K562 (cell line): ENCODE measurements around the gene TEPSIN. TPM values are rescaled to one million over a fixed set of nuclear protein-coding genes. Genes with fewer than 3 reads are reported as not detected.
A peak's percentile ranks its signal among the peaks of the same experiment; 100 is the strongest.

Source experiments
- ATAC-seq: fragments of 200-7000 bp; cut with Tn5 transposase; 3 replicates; pipeline ENCODE4 v1.9.1; 2020; ENCODE audit warnings: moderate library complexity
- BruUV-seq: library from RNA; stranded (reverse); fragments of 400-500 nt; replicated peaks from 2 replicates; lab custom pipeline; 2021; lab: Mats Ljungman, UMichigan
- CTCF ChIA-PET: fragments of 300-600 bp; formaldehyde crosslinking; extraction: SDS; loops from one replicate; lab custom pipeline; 2021; ENCODE audit warnings: low intra/inter-chr PET ratio; lab: Yijun Ruan, JAX
- POLR2A ChIA-PET: fragments of 300-600, 350-650 bp; sonication (Branson Sonifier 250); formaldehyde crosslinking; extraction: SDS; loops from one replicate; lab custom pipeline; 2021; ENCODE audit warnings: antibody characterized with exemption, inconsistent platforms; lab: Yijun Ruan, JAX
- DNase-seq, 4 experiments: peaks; one replicate each; pipeline versions ENCODE4 v3.0.0 to v3.0.0-alpha.2; 2011 to 2018; ENCODE audit warnings: low spot score in 3 of 4, mixed read lengths in 3 of 4; ENCODE audit errors: extremely low read depth in 1 of 4
- FAIRE-seq: peaks from 2 replicates; lab custom pipeline; 2011; peaks lifted over from hg19 to GRCh38; lab: Jason Lieb, UNC
- H2AFZ ChIP-seq: 2 replicates; pipeline ENCODE4 v1.6.0; 2011; ENCODE audit warnings: low read depth, low read length, control low read depth, inconsistent platforms
- H3K27ac ChIP-seq: fragments of 200-600 bp; 3 replicates; pipeline ENCODE4 v1.8.0; 2011; ENCODE audit warnings: low read depth, mild to moderate bottlenecking, control low read depth, inconsistent platforms, low read length, moderate library complexity, mixed read lengths; ENCODE audit errors: extremely low read depth
- H3K27me3 ChIP-seq, 2 experiments: fragments of 300-600 bp in 1 of 2; 2 replicates in 1 of 2; 3 replicates in 1 of 2; pipeline versions ENCODE4 v1.6.0 to v1.8.0; 2011; ENCODE audit warnings: inconsistent platforms in 2 of 2, low read length in 2 of 2, mild to moderate bottlenecking in 1 of 2, mixed read lengths in 1 of 2, moderate library complexity in 1 of 2; ENCODE audit not compliant: control insufficient read depth in 2 of 2, insufficient read depth in 2 of 2
- H3K36me3 ChIP-seq: fragments of 300-600 bp; 3 replicates; pipeline ENCODE4 v1.8.0; 2011; ENCODE audit warnings: mild to moderate bottlenecking, low read length, inconsistent platforms; ENCODE audit not compliant: control insufficient read depth, insufficient read depth
- H3K4me1 ChIP-seq, 2 experiments: fragments of 200-600 bp in 1 of 2; replicated peaks in 1 of 2; 2 replicates in 1 of 2; 3 replicates in 1 of 2; pipeline versions ENCODE4 v1.5.1 to v1.8.0; 2011; ENCODE audit warnings: inconsistent platforms in 2 of 2, low read length in 2 of 2, mild to moderate bottlenecking in 1 of 2, mixed read lengths in 1 of 2, moderate library complexity in 1 of 2; ENCODE audit not compliant: control insufficient read depth in 2 of 2, insufficient read depth in 2 of 2
- H3K4me2 ChIP-seq: 2 replicates; pipeline ENCODE4 v1.6.1; 2011; ENCODE audit warnings: low read length, control low read depth, inconsistent platforms, mixed read lengths; ENCODE audit not compliant: insufficient read depth
- H3K4me3 ChIP-seq: fragments of 200-600 bp; sonication (generic), shearing (Covaris generic); 2 replicates; pipeline ENCODE4 v1.5.1; 2016; ENCODE audit warnings: control low read depth, inconsistent platforms
- H3K79me2 ChIP-seq: fragments of 200-600 bp; 3 replicates; pipeline ENCODE4 v1.8.0; 2011; ENCODE audit warnings: low read length, inconsistent platforms; ENCODE audit not compliant: control insufficient read depth, insufficient read depth
- H3K9ac ChIP-seq, 2 experiments: 2 replicates each; pipeline versions ENCODE4 v1.6.0 to v1.6.1; 2011; ENCODE audit warnings: low read depth in 2 of 2, low read length in 2 of 2, control low read depth in 1 of 2, inconsistent platforms in 1 of 2, mild to moderate bottlenecking in 1 of 2, mixed read lengths in 1 of 2; ENCODE audit not compliant: insufficient read depth in 1 of 2
- H3K9me1 ChIP-seq: one replicate; pipeline ENCODE4 v1.6.0; 2011; ENCODE audit warnings: inconsistent platforms, mild to moderate bottlenecking, low read length, moderate library complexity; ENCODE audit not compliant: control insufficient read depth, insufficient read depth
- H3K9me3 ChIP-seq: replicated peaks from 2 replicates; pipeline ENCODE4 v1.5.1; 2011; ENCODE audit warnings: low read depth, low read length, inconsistent platforms; ENCODE audit not compliant: control insufficient read depth, insufficient read depth
- H4K20me1 ChIP-seq: replicated peaks from 2 replicates; pipeline ENCODE4 v1.6.1; 2011; ENCODE audit warnings: low read length, inconsistent platforms, mixed read lengths; ENCODE audit not compliant: control insufficient read depth, insufficient read depth
- ARNT ChIP-seq, 2 experiments: fragments of 450-650 bp; IDR thresholded peaks; 2 replicates each; pipeline ENCODE4 v1.6.1; 2016; ENCODE audit warnings: mild to moderate bottlenecking in 1 of 2
- BRD4 ChIP-seq: fragments of 200-600 bp; sonication (generic); IDR thresholded peaks from 2 replicates; pipeline ENCODE4 v1.6.1; 2017; ENCODE audit warnings: inconsistent platforms
- CC2D1A ChIP-seq: fragments of 450-650 bp; IDR thresholded peaks from 2 replicates; pipeline ENCODE4 v1.6.1; 2017; ENCODE audit warnings: mild to moderate bottlenecking
- FIP1L1 ChIP-seq: fragments of 200-400 bp; formaldehyde crosslinking; IDR thresholded peaks from 2 replicates; pipeline ENCODE4 v1.6.1; 2018; ENCODE audit warnings: mild to moderate bottlenecking, low read depth, low read length; ENCODE audit not compliant: poor library complexity, severe bottlenecking
- FOXA1 ChIP-seq: fragments of 450-650 bp; IDR thresholded peaks from 2 replicates; pipeline ENCODE4 v1.6.1; 2016; ENCODE audit warnings: mild to moderate bottlenecking, borderline replicate concordance
- HDAC1 ChIP-seq, 2 experiments: fragments of 450-650 bp; IDR thresholded peaks; 2 replicates each; pipeline ENCODE4 v1.6.1; 2016 to 2017; ENCODE audit warnings: inconsistent platforms in 1 of 2, mild to moderate bottlenecking in 1 of 2, moderate library complexity in 1 of 2
- HNRNPL ChIP-seq: fragments of 200-400 bp; formaldehyde crosslinking; IDR thresholded peaks from 2 replicates; pipeline ENCODE4 v1.6.1; 2017; ENCODE audit warnings: low read depth, mild to moderate bottlenecking, low read length
- HOXB6 ChIP-seq: fragments of 250-450 bp; sonication (Bioruptor Pico); IDR thresholded peaks from 2 replicates; pipeline ENCODE4 v1.5.1; 2022; ENCODE audit warnings: mild to moderate bottlenecking, borderline replicate concordance
- MAX ChIP-seq: sonication (generic); formaldehyde crosslinking; IDR thresholded peaks from 2 replicates; pipeline ENCODE4 v1.9.0; 2022; ENCODE audit warnings: mild to moderate bottlenecking, missing genetic modification reagents
- MYBL2 ChIP-seq, 2 experiments: fragments of 450-650 bp in 1 of 2; sonication (generic) in 1 of 2; formaldehyde crosslinking in 1 of 2; IDR thresholded peaks; 2 replicates each; pipeline versions ENCODE4 v1.6.1 to v1.8.1; 2017 to 2022; ENCODE audit warnings: borderline replicate concordance in 1 of 2, inconsistent platforms in 1 of 2, low read depth in 1 of 2, mild to moderate bottlenecking in 1 of 2, missing genetic modification reagents in 1 of 2, moderate library complexity in 1 of 2
- PML ChIP-seq: IDR thresholded peaks from 2 replicates; pipeline ENCODE4 v1.6.1; 2012; ENCODE audit warnings: low read length, inconsistent platforms
- RBFOX2 ChIP-seq: fragments of 200-400 bp; formaldehyde crosslinking; IDR thresholded peaks from 2 replicates; pipeline ENCODE4 v1.6.1; 2017; ENCODE audit warnings: low read depth, mild to moderate bottlenecking, low read length, moderate library complexity
- RBM22 ChIP-seq: fragments of 200-400 bp; formaldehyde crosslinking; IDR thresholded peaks from 2 replicates; pipeline ENCODE4 v1.6.1; 2018; ENCODE audit warnings: low read length, low read depth; ENCODE audit not compliant: poor library complexity, severe bottlenecking
- RFX1 ChIP-seq: fragments of 450-650 bp; IDR thresholded peaks from 2 replicates; pipeline ENCODE4 v1.6.1; 2016; ENCODE audit warnings: mild to moderate bottlenecking, moderate library complexity
- SAP30 ChIP-seq: fragments of 200-600 bp; sonication (generic); IDR thresholded peaks from 2 replicates; pipeline ENCODE4 v1.6.1; 2012; ENCODE audit warnings: borderline replicate concordance, low read depth, mild to moderate bottlenecking, moderate library complexity, low read length, control low read depth, inconsistent platforms; ENCODE audit not compliant: insufficient read depth, poor library complexity, severe bottlenecking
- SMARCE1 ChIP-seq: fragments of 450-650 bp; IDR thresholded peaks from 2 replicates; pipeline ENCODE4 v1.7.1; 2016; ENCODE audit warnings: mild to moderate bottlenecking
- TCF7 ChIP-seq: sonication (generic); IDR thresholded peaks from 2 replicates; pipeline ENCODE4 v1.6.1; 2016; ENCODE audit warnings: antibody characterized with exemption, borderline replicate concordance
- ZFP1 ChIP-seq: fragments of 450-650 bp; formaldehyde crosslinking; IDR thresholded peaks from 2 replicates; pipeline ENCODE4 v1.4.0; 2020; ENCODE audit warnings: mild to moderate bottlenecking, mixed read lengths
- ZNF224 ChIP-seq: sonication (generic); formaldehyde crosslinking; IDR thresholded peaks from 2 replicates; pipeline ENCODE4 v1.8.0; 2022; ENCODE audit warnings: mild to moderate bottlenecking, missing genetic modification reagents
- ZNF780A ChIP-seq: fragments of 250-450 bp; sonication (Bioruptor Pico); IDR thresholded peaks from 2 replicates; pipeline ENCODE4 v1.5.0; 2021; ENCODE audit warnings: mild to moderate bottlenecking
- WGBS: fragments of 100-300 bp; shearing (Covaris generic); methylation state at CpG from one replicate; pipeline ENCODE4 v1.1.6; 2016; ENCODE audit warnings: low coverage, mixed read lengths; ENCODE audit not compliant: insufficient coverage; ENCODE audit errors: missing lambda C conversion rate; 5-methylcytosine and 5-hydroxymethylcytosine counted together
- in situ Hi-C: fragments of 300-500 bp; cut with MboI; formaldehyde crosslinking; loops from 4 replicates; pipeline ENCODE4 v1.15.0; 2018; ENCODE audit warnings: inconsistent platforms, mixed read lengths
- intact Hi-C: fragments of 100-400 bp; cut with micrococcal nuclease; formaldehyde crosslinking; loops from 2 replicates; pipeline ENCODE4 v1.14.2; 2022
- polyA plus RNA-seq, 8 experiments: library from polyadenylated mRNA; depleted of rRNA in 4 of 8; stranded (reverse) in 5 of 8; unstranded in 3 of 8; fragments of >200 nt; fragmentation: Nextera tagmentation in 2 of 8; fragmentation: Illumina TruSeq in 1 of 8; extraction: Ambion mirVana in 2 of 8; extraction: Trizol in 1 of 8; gene quantifications; 2 replicates each; pipeline versions ENCODE4 v1.2.1 to v1.2.3, GENCODE V29; 2011 to 2014; ENCODE audit warnings: inconsistent platforms in 1 of 8, missing spikeins in 1 of 8
- total RNA-seq, 7 experiments: library from RNA; depleted of rRNA in 6 of 7; stranded (reverse); fragments of >200 nt in 6 of 7; fragmentation: Illumina TruSeq in 2 of 7; extraction: Trizol in 2 of 7; gene quantifications; 2 replicates each; pipeline versions ENCODE4 v1.2.1 to v1.2.3, GENCODE V29; 2011 to 2021; ENCODE audit warnings: low replicate concordance in 1 of 7
- TF ChIP-seq, protein P1 (sequence below), 3 experiments: fragments of 200-800 bp in 1 of 3; sonication (Bioruptor generic) in 1 of 3; sonication (generic) in 1 of 3; formaldehyde crosslinking in 1 of 3; IDR thresholded peaks; 2 replicates each; pipeline versions ENCODE4 v1.6.1 to v1.8.0; 2016 to 2022; ENCODE audit warnings: mild to moderate bottlenecking in 2 of 3, missing compliant biosample characterization in 2 of 3, missing genetic modification characterization in 2 of 3, missing genetic modification reagents in 1 of 3

Gene TEPSIN
- total and polyA plus RNA-seq, 9 of the 15 experiments (the other 6 are each of a cell fraction or from before 2014, with no cell fraction given) = 0.80 to 29.8 (median 5.3) TPM

GRCh38 chr17:81245665-81246342 is 6.9 kb upstream of the TEPSIN start:
- Histone ChIP-seq H3K4me2 (no peak overlapping the region), H3K9ac (peak overlapping the region in 1 of 2 experiments; percentile 60; a peak in 1 of 4 replicates), H3K9me3 (no peaks in the 10 kb centered on the region), H3K4me1 (peaks cover 2 to 68% of the 10 kb centered on the region in 2 experiments; a peak in 4 of 5 replicates), H3K9me1 (no peaks in the 10 kb centered on the region), H2AFZ (no peak overlapping the region), H3K36me3 (peaks cover 28% of the 10 kb centered on the region; the same call in 1 of the 3 replicates), H4K20me1 (peaks cover 6% of the 10 kb centered on the region; the same call in 1 of the 2 replicates), H3K79me2 (peaks cover 8% of the 10 kb centered on the region; the same call in 1 of the 3 replicates), H3K4me3 (no peak overlapping the region), H3K27ac (no peak overlapping the region), H3K27me3 (no peaks in the 10 kb centered on the region)
- ChIA-PET CTCF (no interaction called here), POLR2A (interaction anchor here (0.6 to 1.9 kb wide), 5 partner anchors 9 to 263 kb away, joined by 3 to 6 read pairs (median 4); no protein-coding TSS in a partner anchor)
- no TSS peak for BruUV-seq
- 91% methylated on average over 32 of the region's 37 CpGs for WGBS
- ATAC-seq (no peak), FAIRE-seq (no peak), DNase-seq (no peak)
- intact Hi-C loops = no loop called here
- in situ Hi-C loops = loop anchor here (5.0 to 25.0 kb wide), 2 partner anchors 109 to 236 kb away; no protein-coding TSS in a partner anchor
- TF ChIP-seq SMARCE1 (no peak), FIP1L1 (peak; percentile 45), MAX (CRISPR knock-in tag) (no peak), MYBL2 (IDR thresholded peaks at IDR 0.05; ENCODE audit: low read depth) (no peak), MYBL2 (CRISPR knock-in tag; IDR thresholded peaks at IDR 0.05; ENCODE audit: borderline replicate concordance) (no peak), BRD4 (no peak), HDAC1 (IDR thresholded peaks at IDR 0.05) (no peak), ZNF780A (no peak), SAP30 (no peak), CC2D1A (no peak), RBM22 (peak; percentile 78), HNRNPL (no peak), ZFP1 (CRISPR knock-in tag) (no peak), ARNT (IDR thresholded peaks at IDR 0.05) (no peak), PML (no peak), FOXA1 (no peak), ZNF224 (CRISPR knock-in tag) (no peak), RBFOX2 (0 out of 2 replicates have a peak, but pooled peaks have one; percentile 14), TCF7 (no peak), HOXB6 (CRISPR knock-in tag) (no peak), RFX1 (no peak)
- TF ChIP-seq, protein P1, sequence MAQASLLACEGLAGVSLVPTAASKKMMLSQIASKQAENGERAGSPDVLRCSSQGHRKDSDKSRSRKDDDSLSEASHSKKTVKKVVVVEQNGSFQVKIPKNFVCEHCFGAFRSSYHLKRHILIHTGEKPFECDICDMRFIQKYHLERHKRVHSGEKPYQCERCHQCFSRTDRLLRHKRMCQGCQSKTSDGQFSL (CRISPR knock-in tag; IDR thresholded peaks at IDR 0.05) = 0 out of 2 replicates have a peak, but pooled peaks have one; percentile 8
- TF ChIP-seq, protein P1 (tag; IDR thresholded peaks at IDR 0.05) = no peak
